ENCODE measurements around the gene HBEGF.

HBEGF gene

DNA sequence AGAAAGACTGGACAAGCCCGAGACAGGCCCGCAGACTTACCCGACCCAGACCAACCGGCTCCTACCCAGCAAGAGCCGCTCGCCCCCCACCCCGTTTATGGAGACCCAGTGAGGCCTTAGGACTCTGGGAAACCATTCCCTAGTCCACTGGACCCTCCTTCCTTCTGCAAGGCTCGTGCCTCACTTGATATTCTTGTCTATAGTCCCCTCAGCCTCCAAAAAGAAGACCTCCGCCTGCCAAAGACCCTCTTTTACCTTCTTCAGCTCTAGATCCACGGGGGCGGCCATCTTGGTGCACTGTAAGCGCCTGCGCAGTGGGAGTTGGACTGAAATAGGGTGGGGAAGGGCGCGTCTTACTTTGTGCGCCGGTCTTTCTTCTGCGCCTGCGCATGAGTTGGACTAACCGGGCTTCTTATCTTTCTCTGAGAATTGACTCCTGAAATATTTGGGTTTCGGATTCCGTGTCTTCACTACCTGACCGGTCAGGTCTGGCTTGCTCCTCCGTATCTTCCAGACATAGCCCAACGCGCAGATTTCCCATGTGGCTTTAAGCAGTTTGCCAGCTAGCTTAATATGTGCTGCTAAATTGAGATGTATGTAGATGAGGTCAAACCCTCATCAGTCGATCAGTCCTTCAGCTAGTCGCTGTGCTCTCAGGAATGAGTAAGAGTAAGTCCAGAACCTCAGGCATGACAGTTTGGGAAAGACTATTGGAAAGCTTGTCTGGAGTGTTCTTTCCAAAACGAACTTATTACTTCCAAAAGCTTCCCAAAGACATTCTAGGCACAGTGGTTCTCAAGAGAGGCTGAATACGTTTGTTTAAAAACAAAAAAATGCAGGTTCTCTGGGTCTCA is 43.4 kb downstream of the HBEGF start, which contains the start of gene PFDN1:
TSS of gene PFDN1 (minus strand) at position 316 of the 854 bp plus-strand sequence. CDS start at position 288, 28 bp downstream.
- DNase-seq (ENCODE audit: low read depth), result peak; percentile 97

DNA sequence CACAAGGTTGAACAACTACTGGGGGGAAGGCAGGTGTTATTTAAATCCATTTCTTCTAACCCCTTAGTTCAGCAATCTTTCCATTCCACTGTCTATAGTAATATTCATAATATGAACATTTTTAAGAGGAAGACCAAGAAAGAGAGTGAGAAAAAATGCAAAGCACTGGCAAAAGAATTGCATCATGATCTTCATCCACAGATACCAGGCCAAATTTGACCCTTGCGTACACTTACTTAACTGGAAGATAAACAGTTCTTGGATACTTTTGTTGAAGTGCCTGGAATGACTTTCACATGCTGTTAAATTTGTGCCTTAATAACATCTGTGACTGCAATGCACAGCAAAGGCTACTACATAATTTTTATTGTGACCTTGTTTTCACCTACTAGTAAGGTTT is 45.3 kb downstream of the HBEGF start:
- DNase-seq (ENCODE audit: low read depth), result no peak

DNA sequence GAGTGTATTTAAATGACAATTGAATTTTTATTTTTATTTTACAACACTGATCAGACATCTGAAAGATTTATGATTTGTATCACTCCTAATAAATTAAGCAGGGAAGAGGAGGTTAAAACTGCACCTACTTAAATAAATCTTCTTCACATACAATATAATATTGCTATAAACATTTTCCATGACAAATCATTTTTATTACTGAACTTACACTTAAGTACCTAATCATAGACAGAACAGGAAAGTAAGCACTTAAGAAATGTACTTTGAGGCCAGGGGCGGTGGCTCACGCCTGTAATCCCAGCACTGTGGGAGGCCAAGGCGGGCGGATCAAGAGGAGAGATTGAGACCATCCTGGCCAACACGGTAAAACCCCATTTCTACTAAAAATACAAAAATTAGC is 47.3 kb downstream of the HBEGF start:
- no peak for DNase-seq (ENCODE audit: low read depth)

DNA sequence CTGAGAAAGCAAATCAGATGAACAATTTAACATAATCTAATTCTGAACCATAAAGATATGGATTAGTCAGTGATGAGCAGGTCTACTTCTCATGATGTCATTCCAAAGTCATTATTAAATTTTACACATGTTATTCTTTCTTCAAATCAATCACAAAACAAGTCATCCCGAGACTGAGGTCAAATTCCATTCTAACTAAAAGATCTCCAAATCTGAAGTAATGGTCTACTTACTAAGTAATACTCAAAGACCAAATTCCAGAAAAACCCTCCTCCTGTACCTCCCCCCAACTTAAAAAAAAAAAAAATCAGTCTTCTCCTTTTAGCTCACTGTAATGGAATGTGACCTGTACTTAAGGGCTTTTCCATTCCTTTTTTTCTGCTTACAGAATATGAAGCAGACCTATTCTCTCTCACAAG is 48.2 kb downstream of the HBEGF start:
- DNase-seq (ENCODE audit: low read depth), result peak; percentile 84

DNA sequence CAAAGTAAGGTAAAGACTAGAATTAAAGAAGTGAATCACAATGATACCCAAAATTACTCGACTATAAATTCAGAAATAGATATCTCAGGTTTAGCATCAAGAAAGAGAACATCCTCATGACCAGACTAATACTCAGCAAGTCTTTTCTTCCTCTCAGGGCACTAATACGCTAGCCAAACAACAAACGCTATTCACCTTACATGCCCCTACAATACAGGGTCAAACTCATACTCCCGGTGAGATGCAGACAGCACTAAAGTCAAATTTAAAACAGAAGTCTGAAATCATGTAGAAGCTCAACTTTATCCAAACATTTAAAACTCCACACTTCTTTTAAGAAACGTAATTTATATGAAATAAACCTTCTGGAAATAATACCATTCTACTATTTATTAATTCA is 49.1 kb downstream of the HBEGF start:
- DNase-seq (ENCODE audit: low read depth), result no peak

DNA sequence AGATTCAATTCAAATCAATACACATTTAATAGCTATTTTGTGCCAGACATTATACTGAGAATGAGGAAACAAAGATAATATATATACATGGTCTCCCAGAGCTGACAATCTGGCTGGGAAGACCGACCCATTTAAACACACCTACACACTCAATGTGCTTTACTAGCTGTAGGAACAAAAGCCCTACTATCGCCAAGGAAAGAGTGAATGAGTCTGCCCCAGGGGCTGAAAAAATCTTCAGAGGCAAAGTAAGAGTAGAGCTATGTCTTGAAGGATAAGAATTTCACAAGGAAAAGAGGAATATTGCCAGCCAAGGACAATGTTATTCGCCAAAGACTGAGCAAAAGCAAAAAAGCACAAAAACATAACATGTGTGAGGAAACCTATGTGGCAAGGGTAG is 50.1 kb downstream of the HBEGF start:
- no peak for DNase-seq (ENCODE audit: low read depth)

DNA sequence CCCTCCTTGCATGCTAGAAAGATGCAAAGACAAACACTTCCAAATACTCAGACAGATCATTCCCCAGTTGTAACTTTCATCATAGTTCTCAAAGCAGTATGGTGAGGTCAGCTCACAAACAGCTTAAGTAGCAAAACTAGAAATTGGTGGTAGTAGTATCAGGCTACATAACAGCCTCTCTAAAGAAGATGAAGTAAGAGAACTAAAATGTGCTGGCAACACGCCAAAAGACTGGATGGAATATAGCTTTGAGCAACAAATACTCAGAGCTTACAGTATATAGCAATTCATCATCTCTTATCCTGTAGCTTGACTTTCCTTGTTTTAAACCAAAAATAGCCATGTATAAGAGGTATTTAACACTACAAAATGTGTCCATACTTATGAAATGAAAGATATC is 51.0 kb downstream of the HBEGF start:
- peak; percentile 97 for DNase-seq (ENCODE audit: low read depth)

DNA sequence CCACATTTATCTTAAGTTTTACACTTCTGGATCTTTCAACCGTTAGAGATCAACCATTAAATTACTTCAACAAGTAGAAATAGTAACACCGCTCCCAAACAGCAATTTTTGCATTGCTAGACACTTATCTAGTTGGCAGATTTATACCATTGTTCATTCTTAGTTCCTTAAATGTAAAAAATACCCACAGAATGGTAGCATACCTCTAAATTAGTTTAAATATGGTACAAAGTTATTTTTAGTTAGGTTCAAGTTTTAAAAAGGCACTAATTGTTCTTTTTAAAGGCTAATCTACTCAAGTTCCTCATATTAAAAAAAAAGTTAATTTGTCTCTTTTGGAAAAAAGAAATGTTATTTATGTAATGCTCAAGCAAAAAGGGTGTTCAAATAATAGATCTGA is 51.6 kb downstream of the HBEGF start:
- no peak for DNase-seq (ENCODE audit: low read depth)

DNA sequence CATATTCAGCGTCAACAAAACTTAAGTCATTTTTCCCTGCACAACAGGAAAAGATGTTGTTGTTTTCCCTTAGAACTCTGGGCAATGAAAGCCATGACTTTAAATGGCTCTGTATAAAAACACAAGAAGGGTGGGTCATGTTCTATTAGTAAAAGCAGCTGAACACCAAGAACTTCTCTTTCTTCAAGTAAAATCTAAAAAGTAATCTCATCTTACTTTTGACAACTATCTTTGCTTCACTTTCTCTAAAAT is 52.6 kb downstream of the HBEGF start:
- no peak for DNase-seq (ENCODE audit: low read depth)

DNA sequence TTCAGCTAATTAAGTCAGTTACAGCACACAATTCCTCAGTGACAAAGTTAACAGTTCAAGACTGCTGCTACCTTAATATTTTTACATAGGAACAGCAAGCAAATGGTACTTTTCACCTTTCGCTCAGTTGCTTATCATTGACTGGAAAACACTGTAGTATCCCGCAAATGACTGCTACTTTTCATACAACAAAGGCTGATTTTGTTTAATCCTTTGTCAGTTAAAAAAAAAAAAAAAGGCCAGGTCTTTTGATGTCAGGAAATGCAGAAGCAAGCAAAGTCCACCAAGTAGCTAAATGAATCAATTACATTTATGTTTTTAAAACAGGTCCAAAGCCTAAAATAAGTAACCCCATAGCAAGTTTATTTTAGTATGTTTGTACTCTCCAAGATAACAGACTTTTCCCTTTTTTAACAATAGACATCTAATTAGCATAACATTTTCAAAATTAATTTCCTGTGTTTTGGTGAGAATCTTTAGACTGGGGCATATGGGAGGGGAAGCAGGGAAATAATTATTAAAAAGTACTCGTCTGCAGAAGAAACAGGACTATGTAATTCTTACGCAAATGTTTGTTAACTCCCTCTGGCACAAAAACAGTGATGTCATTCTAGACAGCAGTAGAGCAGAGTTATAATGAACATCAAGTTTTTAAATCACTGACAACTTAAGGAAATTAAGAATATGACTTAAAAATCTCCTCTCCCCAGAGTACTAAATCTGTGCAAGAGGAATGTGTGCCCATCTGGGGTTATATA is 53.1 kb downstream of the HBEGF start:
- no peak for DNase-seq (ENCODE audit: low read depth)

DNA sequence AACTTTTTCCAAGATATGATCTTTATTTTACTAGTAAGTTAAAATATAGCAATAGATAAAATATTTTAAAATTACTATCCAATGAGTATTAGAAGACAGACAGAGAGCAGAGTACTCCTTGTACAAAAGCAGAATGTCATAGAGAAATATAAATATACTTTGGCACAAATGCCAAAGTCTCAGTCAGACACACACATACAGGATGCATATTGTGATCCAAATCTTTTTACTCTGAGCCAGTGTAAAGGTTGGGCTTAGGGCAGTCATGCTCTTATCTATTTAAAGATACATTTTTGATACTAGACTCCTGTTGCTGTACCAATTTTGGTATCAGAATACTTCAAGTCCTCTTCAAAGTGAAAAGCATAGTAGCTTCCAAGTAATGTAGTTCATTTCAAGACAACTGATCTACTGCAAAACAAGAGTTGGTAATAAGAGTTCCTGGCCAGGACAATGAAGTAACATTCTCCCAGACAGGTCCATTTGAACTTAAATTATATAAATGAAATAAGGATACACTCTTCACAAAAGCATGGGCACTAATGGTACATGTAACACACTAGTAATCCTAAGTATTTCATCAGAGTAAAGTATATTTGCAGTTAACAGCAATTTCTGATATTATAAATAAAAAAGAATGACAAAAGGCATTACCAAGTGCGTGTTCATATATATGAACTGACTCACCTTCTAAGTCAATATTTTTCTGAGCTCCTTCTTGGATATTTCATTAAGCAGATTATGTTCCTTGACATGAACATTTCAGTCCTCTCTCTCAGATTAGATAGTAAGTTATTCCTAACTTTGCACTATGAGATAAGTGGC is 54.0 kb downstream of the HBEGF start:
- peak; percentile 44 for DNase-seq (ENCODE audit: low read depth)

DNA sequence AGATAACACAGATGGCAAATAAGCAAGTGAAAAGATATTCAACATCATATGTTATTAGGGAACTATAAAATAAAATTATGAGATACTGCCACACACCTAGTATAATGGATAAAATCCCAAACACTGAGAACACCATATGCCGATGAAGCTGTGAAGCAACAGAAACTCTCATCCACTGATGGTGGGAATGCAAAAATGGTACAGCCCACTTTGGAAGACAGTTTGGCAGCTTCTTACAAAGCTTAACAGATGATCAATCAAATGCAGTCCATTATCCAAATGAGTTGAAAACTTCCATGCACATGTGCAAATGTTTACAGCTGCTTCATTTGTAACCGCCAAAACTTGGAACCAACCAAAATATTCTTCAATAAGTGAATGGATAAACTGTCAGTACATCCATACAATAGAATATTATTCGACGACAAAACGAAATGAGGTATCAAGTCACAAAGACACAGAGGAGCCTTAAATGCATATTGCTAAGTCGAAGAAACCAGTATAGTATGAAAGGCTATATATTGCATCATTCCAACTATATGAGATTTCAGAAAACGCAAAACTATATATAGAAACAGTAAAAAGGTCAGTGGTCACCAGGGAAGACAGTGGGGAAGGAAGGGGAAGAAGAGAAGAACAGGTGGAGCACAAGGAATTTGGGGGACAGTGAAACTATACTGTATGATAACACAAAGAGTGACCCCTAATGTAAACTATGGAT is 58.4 kb downstream of the HBEGF start:
- no peak for DNase-seq (ENCODE audit: low read depth)

DNA sequence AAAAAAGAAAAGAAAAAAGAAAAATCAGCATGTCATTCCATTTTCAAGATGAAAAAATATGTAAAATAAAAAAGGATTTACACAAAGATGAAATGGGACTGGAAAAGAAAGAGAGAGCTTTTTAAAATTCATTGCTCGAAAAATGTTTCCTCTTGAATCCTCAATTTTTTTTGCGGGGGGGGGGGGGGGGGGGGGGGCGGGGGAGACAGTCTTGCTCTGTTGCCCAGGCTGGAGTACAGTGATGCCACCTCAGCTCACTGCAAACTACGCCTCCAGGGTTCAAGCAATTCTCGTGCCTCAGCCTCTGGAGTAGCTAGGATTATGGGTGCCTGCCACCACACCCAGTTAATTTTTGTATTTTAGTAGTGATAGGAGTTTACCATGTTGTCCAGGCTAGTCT is 60.0 kb downstream of the HBEGF start:
- no peak for DNase-seq (ENCODE audit: low read depth)

DNA sequence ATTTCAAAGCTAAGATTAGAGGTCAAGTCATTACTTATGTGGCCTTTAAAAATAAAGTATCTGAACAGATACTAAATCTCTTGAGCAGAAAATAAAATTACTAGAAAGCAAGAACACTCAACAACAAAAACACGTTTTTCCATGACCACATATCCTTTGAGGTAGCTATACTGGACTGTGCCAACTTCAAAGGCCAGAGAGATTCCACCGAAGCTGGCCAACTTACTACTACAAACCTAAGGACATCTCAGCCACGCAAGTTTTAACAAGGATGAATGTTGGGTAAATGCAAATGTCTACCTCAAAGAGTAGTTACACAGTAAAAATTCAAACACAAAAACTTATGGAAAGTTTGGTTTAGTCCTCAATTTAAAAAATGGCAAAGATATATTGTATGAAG is 62.4 kb downstream of the HBEGF start:
- DNase-seq (ENCODE audit: low read depth), result no peak

Data from EH (cell line).